HG03066 (cell line): Measurements from ENCODE around the gene LIPC.

ENCODE experiments used
- ATAC-seq: cut with Tn5 transposase; IDR thresholded peaks from one replicate; pipeline ENCODE4 v1.9.1; 2021; ENCODE audit warnings: low read depth; ENCODE audit not compliant: unreplicated experiment

The LIPC gene

DNA sequence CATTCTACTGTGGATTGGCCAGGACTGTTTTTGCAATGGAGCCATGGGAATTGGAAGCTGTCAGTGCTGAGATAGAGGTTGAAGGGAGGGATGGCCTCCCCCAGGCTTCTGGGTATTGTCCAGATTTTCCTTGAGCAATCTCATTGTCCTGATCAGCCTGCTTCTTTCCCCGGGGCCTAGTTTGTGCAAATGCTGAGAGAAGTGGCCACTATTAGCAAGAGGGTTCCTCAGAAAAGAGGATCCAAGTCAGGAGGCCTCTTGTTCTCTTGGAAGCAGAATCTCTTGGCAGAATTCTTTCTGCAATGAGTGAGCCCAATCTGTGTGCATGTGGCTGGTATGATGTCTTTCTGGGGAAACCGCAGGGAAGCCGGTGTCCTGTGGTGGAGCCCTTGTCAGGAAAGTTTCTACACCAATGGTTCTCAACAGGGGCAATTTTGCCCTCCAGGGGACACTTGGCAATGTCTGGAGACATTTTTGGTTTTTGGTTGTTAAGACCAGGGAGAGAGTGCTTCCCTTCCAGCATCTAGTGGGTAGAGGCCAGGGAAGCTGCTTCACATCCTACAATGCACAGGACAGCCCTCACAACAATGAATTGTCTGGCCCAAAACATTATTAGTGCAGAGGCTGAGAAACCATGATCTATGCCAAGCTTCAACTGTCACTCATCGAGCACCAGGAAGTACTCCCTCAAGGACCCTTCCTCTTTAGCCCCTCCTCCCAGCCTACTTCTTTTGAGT lies 2.0 kb downstream of the LIPC start:
- no peak for ATAC-seq

GRCh38 chr15:58434334-58434875 lies 2.6 kb downstream of the LIPC start:
- ATAC-seq, result no peak

- ATAC-seq, result no peak
These were observed 4.8 kb downstream of the LIPC start for GRCh38 chr15:58436552-58436951.

- no peak for ATAC-seq
These were observed 5.8 kb downstream of the LIPC start for GRCh38 chr15:58437531-58438105.

GRCh38 chr15:58438111-58438510 lies 6.3 kb downstream of the LIPC start:
- no peak for ATAC-seq

DNA sequence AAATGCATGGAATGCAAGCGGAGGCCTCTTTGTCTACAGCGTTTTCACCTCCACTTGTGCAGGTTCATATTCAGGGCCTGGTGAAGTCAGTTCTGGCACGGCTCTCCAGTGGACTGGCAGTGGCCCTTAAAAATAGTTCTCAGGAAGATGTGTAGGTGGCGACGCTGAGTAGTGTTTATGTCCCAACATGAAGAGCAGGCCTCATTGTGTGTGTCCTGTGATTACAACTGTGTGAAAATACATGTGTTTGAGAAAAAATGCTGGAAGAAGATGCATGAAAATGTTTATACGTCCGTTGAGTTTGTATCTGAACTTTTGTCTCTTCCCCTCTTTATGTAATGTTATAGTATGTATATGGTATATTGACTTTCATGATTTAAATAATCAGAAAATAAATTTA lies 7.2 kb downstream of the LIPC start:
- no peak for ATAC-seq

DNA sequence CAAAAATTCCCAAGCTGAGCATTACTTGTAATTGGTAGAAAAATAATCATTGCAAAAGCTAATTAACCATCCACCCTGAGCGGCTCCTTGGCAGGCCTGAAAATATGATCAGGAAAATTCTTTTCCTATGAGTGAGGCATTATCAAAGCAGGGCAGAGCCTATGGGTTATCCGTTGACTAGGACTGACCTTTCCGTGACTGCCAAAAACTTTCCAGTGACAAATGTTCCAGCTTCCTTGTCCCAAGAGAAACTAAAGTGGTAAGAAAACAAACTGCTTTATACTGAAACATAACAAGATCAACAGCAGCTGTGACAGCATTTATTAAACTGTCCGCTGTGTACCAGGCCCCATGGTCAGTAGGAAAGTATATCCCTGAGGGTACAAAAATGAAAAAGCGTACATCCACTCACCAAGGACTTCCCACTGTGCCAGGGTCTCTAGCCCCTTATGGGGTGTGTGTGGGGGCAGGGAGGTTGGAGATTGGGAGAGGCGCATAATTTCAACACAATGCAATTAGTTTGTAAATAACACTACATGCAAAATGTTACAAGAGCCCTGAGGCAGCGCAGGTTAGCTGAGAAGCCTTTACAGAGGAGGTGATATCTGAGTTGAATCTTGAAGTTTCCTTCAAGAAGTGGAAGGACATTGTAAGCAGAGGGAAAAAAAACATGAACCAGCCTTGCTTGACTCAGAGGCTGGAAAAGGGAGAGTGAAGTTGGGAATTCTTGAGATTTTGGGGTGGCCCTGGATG lies 8.5 kb downstream of the LIPC start:
- ATAC-seq, result no peak

DNA sequence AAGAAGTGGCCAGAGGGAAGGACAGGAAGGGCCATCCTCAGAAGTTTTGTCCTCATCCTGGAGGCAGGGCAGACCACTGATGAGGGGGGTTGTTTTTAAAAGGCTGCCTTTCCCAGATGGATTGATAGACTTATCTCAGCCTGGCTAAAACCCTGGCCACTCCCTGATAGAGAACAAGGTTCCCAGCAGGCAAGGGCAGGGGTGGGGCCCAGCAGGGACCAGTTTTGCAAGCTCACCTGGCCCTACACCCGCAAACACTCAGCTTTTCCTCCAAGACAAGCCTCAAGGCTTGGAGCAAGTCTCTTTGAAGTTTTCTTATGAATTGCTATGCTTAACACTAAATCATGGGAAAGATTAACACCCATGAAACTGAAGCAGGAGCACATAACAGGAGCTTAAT lies 9.1 kb downstream of the LIPC start:
- ATAC-seq, result no peak

GRCh38 chr15:58441376-58442070 lies 9.7 kb downstream of the LIPC start:
- ATAC-seq, result no peak

DNA sequence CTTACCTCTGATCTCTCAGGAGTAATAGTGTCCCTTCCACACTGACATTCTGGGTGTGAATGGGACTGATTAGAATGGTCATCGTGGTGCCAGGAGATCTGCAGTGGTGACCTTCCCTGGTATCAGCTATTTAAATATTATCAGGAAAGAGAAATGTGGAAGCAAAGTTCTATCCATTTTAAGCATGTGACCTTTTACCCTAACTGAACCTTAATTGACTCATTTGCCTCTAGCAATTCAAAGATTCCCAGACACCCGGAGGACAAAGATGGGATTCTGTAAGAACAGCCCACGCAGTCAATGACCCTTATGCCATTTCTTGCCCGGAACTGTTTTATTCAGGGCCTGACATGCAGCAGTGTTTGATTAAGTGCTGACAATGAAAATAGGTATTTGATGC lies 10.3 kb downstream of the LIPC start:
- ATAC-seq, result no peak

DNA sequence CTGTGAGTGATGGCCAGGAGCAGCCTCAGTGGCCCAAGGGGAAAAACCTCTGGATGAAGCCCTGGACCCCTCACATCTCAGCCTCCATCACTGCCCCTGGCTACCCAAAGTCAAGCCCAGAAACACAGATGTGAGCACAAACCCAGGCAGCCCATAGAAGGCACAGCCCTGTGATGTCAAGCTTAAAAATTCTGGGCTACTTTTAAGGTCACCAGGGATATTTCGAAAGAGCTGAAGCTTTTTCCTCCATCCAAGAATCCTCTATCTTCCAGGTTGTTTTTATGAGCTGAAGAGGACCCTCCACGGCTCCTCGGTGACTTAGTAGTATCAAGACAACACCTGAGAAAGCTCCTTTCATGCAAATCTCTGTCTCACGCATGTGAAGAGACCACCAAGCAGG lies 11.5 kb downstream of the LIPC start:
- no peak for ATAC-seq

DNA sequence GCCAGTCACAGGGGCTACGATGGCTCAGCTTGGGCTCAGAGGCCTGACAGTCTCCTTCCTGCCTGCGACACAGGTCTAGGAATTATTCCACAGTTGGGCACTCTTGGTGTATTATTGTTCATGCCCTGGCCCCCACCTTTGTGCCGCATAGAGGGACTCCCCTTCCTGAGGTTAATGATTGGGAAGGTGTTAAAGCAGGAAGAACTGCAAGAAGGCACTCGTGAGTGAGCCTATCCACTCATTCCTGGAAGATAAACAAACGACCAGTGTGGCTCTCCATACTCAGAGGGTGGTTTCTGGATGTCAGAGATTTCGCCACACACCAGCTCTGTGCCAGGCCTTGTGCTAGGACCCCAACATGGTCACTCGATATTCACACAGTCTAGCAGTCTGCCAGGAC lies 12.3 kb downstream of the LIPC start:
- no peak for ATAC-seq

DNA sequence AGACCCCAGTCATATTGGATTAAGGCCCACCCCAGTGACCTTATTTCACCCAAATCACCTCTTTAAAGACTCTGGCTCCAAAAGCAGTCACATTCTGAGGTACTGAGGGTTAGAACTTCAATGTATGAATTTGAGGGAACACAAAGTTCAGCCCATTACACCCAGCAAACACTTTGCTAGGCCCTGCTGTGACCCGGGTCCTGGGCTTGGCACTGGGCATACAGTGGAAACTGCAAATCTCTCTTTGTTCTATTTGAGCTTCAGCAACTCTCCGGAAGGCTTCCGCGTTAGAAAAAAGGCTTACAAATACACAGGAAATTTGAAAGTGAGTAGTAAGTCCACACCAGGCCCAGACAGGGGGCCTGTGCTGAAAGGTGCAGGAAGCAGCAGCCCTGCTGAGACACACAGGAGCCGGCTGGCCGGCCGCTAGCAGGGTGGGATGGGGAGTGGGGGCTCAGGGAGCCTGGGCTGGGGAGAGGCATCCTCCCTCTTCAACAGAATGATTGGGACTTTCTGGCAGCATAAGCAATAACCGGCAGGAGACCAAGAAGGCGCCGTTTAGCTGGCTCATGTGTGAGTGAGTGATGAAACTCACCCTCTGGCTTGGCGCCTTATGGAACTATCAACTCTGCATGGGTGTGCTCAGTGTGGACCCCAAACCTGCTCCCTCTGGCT lies 13.0 kb downstream of the LIPC start:
- no peak for ATAC-seq

- ATAC-seq, result no peak
These were observed 14.1 kb downstream of the LIPC start for GRCh38 chr15:58445865-58446264.

- no peak for ATAC-seq
These were observed 14.7 kb downstream of the LIPC start for GRCh38 chr15:58446521-58446920.

GRCh38 chr15:58447271-58448010 lies 15.7 kb downstream of the LIPC start:
- ATAC-seq, result no peak

- ATAC-seq, result no peak
These were observed 16.5 kb downstream of the LIPC start for GRCh38 chr15:58448331-58448730.

DNA sequence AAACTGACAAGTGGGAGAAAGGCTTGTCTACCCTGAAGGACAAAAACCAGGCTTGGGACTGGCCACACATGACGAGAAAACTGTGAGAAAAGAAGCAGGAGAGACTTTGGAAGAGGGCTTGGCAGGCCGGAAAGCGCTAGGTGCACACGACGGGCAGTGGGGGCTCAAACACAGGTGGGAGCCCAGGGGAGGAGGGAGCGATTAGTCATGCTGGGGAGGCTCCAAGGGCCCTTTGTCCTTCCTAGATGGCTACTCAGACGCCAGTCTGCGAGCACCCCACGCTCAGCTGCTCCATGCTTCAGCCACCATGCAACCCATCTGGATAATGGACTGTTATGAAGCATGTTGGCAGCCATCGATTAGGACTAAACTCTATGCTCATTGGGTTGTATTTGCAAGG lies 17.1 kb downstream of the LIPC start:
- ATAC-seq, result no peak

- ATAC-seq, result no peak
These were observed 20.0 kb downstream of the LIPC start for GRCh38 chr15:58451826-58452225.

DNA sequence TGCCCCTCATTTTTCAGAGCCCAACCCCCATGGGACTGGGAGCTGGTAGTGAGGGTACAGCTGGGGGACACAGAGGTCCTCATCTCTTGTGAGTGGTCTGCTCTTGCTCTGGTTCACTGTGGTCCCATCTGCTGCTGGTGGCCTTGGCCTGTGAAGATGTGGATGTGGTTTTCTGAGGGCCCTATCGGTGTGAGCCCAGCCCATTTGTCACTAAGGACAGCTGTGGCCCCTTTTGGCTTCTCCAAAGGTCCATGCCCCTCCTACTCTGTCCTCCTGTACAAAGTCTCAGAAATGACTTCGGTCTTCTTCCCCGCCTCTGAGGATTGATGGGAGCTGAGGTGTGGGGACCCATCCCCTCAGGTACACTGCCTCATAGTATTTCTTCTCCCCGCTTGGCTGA lies 21.0 kb downstream of the LIPC start:
- no peak for ATAC-seq
